HepG2 (cell line): Measurements from ENCODE around the gene LRRC42. TPM values are rescaled to one million over a fixed set of nuclear protein-coding genes. Genes with fewer than 3 reads are reported as not detected.
A peak's percentile ranks its signal among the peaks of the same experiment; 100 is the strongest.

ENCODE experiments used
- ELF3 ChIP-seq: IDR thresholded peaks from 2 replicates; pipeline ENCODE4 v1.6.1; 2016; ENCODE audit warnings: missing genetic modification reagents, missing compliant biosample characterization
- GABPA ChIP-seq, 2 experiments: IDR thresholded peaks; 2 replicates each; pipeline ENCODE4 v1.6.1; 2011 to 2016; ENCODE audit warnings: low read depth in 2 of 2, low read length in 1 of 2, missing biosample characterization in 1 of 2, missing genetic modification characterization in 1 of 2
- GFI1 ChIP-seq: sonication (generic); formaldehyde crosslinking; IDR thresholded peaks from 2 replicates; pipeline ENCODE4 v1.5.0; 2020; ENCODE audit warnings: missing genetic modification reagents, mild to moderate bottlenecking, borderline replicate concordance
- HDAC1 ChIP-seq: sonication (generic); formaldehyde crosslinking; IDR thresholded peaks from 2 replicates; pipeline ENCODE4 v1.5.1; 2020; ENCODE audit warnings: mild to moderate bottlenecking, missing genetic modification reagents
- HES4 ChIP-seq: sonication (generic); formaldehyde crosslinking; IDR thresholded peaks from 2 replicates; pipeline ENCODE4 v1.9.0; 2021; ENCODE audit warnings: mild to moderate bottlenecking, missing genetic modification reagents, borderline replicate concordance
- JARID2 ChIP-seq: sonication (generic); formaldehyde crosslinking; IDR thresholded peaks from 2 replicates; pipeline ENCODE4 v1.8.1; 2023; ENCODE audit warnings: missing genetic modification reagents, inconsistent platforms; ENCODE audit not compliant: insufficient replicate concordance
- KAT2B ChIP-seq: fragments of 150-350 bp; IDR thresholded peaks from 2 replicates; pipeline ENCODE4 v1.6.1; 2014; ENCODE audit warnings: low read depth, low read length, borderline replicate concordance
- KDM3A ChIP-seq: IDR thresholded peaks from 2 replicates; pipeline ENCODE4 v1.6.1; 2018; ENCODE audit warnings: low read depth, missing compliant biosample characterization
- KDM6A ChIP-seq: IDR thresholded peaks from 2 replicates; pipeline ENCODE4 v1.6.1; 2016; ENCODE audit warnings: low read depth
- NCOA5 ChIP-seq: sonication (generic); formaldehyde crosslinking; IDR thresholded peaks from 2 replicates; pipeline ENCODE4 v1.4.0; 2020; ENCODE audit warnings: missing genetic modification reagents
- POLR2A ChIP-seq, 2 experiments: IDR thresholded peaks; 2 replicates each; pipeline ENCODE4 v1.6.1; 2011; ENCODE audit warnings: low read depth in 2 of 2, low read length in 2 of 2, mild to moderate bottlenecking in 1 of 2, moderate library complexity in 1 of 2; ENCODE audit not compliant: insufficient read depth in 1 of 2
- YEATS2 ChIP-seq: sonication (generic); formaldehyde crosslinking; IDR thresholded peaks from 2 replicates; pipeline ENCODE4 v1.4.0; 2020; ENCODE audit warnings: missing genetic modification reagents, borderline replicate concordance
- ZKSCAN5 ChIP-seq: sonication (generic); formaldehyde crosslinking; IDR thresholded peaks from 2 replicates; pipeline ENCODE4 v1.5.1; 2020; ENCODE audit warnings: mild to moderate bottlenecking, missing genetic modification reagents
- ZNF3 ChIP-seq: IDR thresholded peaks from 2 replicates; pipeline ENCODE4 v1.7.0; 2017; ENCODE audit warnings: inconsistent platforms
- ZNF331 ChIP-seq: sonication (generic); formaldehyde crosslinking; IDR thresholded peaks from 2 replicates; pipeline ENCODE4 v1.4.0; 2020; ENCODE audit warnings: missing genetic modification reagents
- ZNF354B ChIP-seq: sonication (generic); formaldehyde crosslinking; IDR thresholded peaks from 2 replicates; pipeline ENCODE4 v1.8.0; 2022; ENCODE audit warnings: mild to moderate bottlenecking, missing genetic modification reagents
- ZNF382 ChIP-seq: sonication (generic); formaldehyde crosslinking; IDR thresholded peaks from 2 replicates; pipeline ENCODE4 v1.5.0; 2020; ENCODE audit warnings: missing genetic modification reagents, mild to moderate bottlenecking, borderline replicate concordance
- ZNF432 ChIP-seq: sonication (generic); formaldehyde crosslinking; IDR thresholded peaks from 2 replicates; pipeline ENCODE4 v1.5.0; 2020; ENCODE audit warnings: missing genetic modification reagents, mild to moderate bottlenecking, borderline replicate concordance
- ZNF543 ChIP-seq: sonication (generic); formaldehyde crosslinking; IDR thresholded peaks from 2 replicates; pipeline ENCODE4 v1.4.0; 2020; ENCODE audit warnings: mild to moderate bottlenecking, missing genetic modification reagents
- polyA plus RNA-seq, 8 experiments: library from polyadenylated mRNA; depleted of rRNA in 3 of 8; stranded (reverse) in 7 of 8; unstranded in 1 of 8; fragments of >200 nt; fragmentation: Illumina TruSeq in 4 of 8; extraction: Trizol in 4 of 8; gene quantifications; 2 replicates each; pipeline versions ENCODE4 v1.2.1 to v1.2.3, GENCODE V29; 2011 to 2016; ENCODE audit warnings: low read depth in 4 of 8, missing spikeins in 1 of 8, mixed read lengths in 1 of 8; ENCODE audit not compliant: insufficient read depth in 1 of 8
- total RNA-seq, 5 experiments: library from RNA; depleted of rRNA; stranded (reverse); fragments of >200 nt; fragmentation: Illumina TruSeq; extraction: Trizol; gene quantifications; 2 replicates each; pipeline ENCODE4 v1.2.3, GENCODE V29; 2016; ENCODE audit warnings: low read depth in 1 of 5
- TF ChIP-seq, protein P1 (sequence below): sonication (generic); formaldehyde crosslinking; IDR thresholded peaks from 2 replicates; pipeline ENCODE4 v1.4.0; 2020; ENCODE audit warnings: missing genetic modification reagents, mild to moderate bottlenecking, borderline replicate concordance
- TF ChIP-seq, protein P2 (sequence below): sonication (generic); formaldehyde crosslinking; IDR thresholded peaks from 2 replicates; pipeline ENCODE4 v1.4.0; 2020; ENCODE audit warnings: mild to moderate bottlenecking, missing genetic modification reagents
- TF ChIP-seq, protein P3 (sequence below): sonication (generic); formaldehyde crosslinking; IDR thresholded peaks from 2 replicates; pipeline ENCODE4 v1.4.0; 2020; ENCODE audit warnings: missing genetic modification reagents
- TF ChIP-seq, protein P4 (sequence below): sonication (generic); formaldehyde crosslinking; IDR thresholded peaks from 2 replicates; pipeline ENCODE4 v1.8.0; 2022; ENCODE audit warnings: missing genetic modification reagents, mild to moderate bottlenecking, borderline replicate concordance

Gene LRRC42
- total and polyA plus RNA-seq, 2 of the 13 experiments (the other 11 are each of a cell fraction or from before 2014, with no cell fraction given): 30.6 to 43.6 TPM

DNA sequence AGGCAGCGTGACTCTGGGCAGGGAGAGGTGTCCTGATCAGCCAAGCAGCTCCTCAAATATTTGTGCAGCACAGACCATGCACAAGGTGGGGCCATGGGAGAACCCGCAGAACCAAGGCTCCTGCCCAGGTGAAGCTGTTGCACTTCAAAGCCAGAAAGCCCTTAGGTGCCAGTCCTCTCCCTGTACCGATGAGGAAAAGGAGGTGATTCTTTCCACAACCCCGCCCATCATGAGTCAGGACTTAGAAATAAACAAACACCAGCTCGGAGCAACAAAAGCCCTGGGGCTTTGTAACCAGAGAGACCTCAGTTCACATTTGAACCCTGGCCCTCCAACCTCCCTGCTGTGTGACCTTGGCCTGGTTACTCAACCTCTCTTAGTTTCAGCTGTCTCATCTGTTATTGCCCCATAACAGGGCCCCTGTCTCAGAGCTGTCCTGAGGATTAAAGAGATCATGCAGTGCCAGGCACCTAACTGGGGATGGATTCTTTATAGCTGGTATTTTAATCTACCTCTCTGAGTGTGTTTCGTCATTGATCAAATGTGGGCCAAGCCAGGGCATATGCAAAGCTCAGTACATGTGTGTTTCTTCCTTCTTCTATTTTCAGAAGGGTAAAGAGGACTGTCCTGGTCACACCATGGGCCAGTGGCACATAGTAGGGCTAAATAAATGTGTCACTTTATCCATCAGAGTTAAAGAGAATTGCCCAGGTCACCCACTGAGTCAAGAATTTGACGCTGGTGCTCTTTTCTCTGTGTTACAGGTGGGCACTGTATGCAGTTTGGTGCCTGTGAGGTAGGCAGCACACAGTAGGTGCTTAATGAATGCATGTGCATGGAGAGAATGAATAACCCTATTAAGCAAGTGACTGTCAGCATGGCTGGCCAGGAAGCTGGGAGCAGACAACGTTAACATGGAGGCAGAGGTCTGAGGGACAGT, 70.5 kb downstream of the LRRC42 start (continued):
- TF ChIP-seq YEATS2 (CRISPR knock-in tag) (peak; percentile 42; the same call in 1 of the 2 replicates), ZNF331 (CRISPR knock-in tag) (peak; percentile 55; the same call in 1 of the 2 replicates), ZNF382 (CRISPR knock-in tag) (no peak), KDM3A (CRISPR knock-in tag) (peak; percentile 88; the same call in 1 of the 2 replicates), POLR2A (IDR thresholded peaks at IDR 0.05; ENCODE audit: insufficient read depth in 1 of 2, low read depth in 2 of 2, low read length in 2 of 2) (peak in 1 of 2 experiments; percentile 58; a peak in 2 of 4 replicates), KDM6A (CRISPR knock-in tag) (peak; percentile 72; the same call in 1 of the 2 replicates), GFI1 (CRISPR knock-in tag) (no peak), ZNF354B (no peak), ZNF3 (CRISPR knock-in tag) (peak; percentile 71), HDAC1 (peak; percentile 70), GABPA (IDR thresholded peaks at IDR 0.05; ENCODE audit: low read depth, low read length) (no peak), GABPA (CRISPR knock-in tag; IDR thresholded peaks at IDR 0.05; ENCODE audit: low read depth) (no peak; the same call in 1 of the 2 replicates), NCOA5 (CRISPR knock-in tag) (no peak), JARID2 (CRISPR knock-in tag) (no peak), HES4 (CRISPR knock-in tag) (no peak), KAT2B (no peak), ZNF543 (CRISPR knock-in tag) (peak; percentile 47; the same call in 1 of the 2 replicates), ELF3 (CRISPR knock-in tag) (peak; percentile 78), ZKSCAN5 (peak; percentile 93), ZNF432 (CRISPR knock-in tag) (no peak)
- TF ChIP-seq, protein P1, sequence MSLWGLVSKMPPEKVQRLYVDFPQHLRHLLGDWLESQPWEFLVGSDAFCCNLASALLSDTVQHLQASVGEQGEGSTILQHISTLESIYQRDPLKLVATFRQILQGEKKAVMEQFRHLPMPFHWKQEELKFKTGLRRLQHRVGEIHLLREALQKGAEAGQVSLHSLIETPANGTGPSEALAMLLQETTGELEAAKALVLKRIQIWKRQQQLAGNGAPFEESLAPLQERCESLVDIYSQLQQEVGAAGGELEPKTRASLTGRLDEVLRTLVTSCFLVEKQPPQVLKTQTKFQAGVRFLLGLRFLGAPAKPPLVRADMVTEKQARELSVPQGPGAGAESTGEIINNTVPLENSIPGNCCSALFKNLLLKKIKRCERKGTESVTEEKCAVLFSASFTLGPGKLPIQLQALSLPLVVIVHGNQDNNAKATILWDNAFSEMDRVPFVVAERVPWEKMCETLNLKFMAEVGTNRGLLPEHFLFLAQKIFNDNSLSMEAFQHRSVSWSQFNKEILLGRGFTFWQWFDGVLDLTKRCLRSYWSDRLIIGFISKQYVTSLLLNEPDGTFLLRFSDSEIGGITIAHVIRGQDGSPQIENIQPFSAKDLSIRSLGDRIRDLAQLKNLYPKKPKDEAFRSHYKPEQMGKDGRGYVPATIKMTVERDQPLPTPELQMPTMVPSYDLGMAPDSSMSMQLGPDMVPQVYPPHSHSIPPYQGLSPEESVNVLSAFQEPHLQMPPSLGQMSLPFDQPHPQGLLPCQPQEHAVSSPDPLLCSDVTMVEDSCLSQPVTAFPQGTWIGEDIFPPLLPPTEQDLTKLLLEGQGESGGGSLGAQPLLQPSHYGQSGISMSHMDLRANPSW: no peak
- TF ChIP-seq, protein P2, sequence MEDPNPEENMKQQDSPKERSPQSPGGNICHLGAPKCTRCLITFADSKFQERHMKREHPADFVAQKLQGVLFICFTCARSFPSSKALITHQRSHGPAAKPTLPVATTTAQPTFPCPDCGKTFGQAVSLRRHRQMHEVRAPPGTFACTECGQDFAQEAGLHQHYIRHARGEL (CRISPR knock-in tag): no peak
- TF ChIP-seq, protein P3, sequence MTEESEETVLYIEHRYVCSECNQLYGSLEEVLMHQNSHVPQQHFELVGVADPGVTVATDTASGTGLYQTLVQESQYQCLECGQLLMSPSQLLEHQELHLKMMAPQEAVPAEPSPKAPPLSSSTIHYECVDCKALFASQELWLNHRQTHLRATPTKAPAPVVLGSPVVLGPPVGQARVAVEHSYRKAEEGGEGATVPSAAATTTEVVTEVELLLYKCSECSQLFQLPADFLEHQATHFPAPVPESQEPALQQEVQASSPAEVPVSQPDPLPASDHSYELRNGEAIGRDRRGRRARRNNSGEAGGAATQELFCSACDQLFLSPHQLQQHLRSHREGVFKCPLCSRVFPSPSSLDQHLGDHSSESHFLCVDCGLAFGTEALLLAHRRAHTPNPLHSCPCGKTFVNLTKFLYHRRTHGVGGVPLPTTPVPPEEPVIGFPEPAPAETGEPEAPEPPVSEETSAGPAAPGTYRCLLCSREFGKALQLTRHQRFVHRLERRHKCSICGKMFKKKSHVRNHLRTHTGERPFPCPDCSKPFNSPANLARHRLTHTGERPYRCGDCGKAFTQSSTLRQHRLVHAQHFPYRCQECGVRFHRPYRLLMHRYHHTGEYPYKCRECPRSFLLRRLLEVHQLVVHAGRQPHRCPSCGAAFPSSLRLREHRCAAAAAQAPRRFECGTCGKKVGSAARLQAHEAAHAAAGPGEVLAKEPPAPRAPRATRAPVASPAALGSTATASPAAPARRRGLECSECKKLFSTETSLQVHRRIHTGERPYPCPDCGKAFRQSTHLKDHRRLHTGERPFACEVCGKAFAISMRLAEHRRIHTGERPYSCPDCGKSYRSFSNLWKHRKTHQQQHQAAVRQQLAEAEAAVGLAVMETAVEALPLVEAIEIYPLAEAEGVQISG (CRISPR knock-in tag): no peak
- TF ChIP-seq, protein P4, sequence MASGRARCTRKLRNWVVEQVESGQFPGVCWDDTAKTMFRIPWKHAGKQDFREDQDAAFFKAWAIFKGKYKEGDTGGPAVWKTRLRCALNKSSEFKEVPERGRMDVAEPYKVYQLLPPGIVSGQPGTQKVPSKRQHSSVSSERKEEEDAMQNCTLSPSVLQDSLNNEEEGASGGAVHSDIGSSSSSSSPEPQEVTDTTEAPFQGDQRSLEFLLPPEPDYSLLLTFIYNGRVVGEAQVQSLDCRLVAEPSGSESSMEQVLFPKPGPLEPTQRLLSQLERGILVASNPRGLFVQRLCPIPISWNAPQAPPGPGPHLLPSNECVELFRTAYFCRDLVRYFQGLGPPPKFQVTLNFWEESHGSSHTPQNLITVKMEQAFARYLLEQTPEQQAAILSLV (CRISPR knock-in tag): no peak
